ENCODE results near the gene CAMK1D.

Gene CAMK1D

GRCh38 chr10:12758271-12758670, 408.9 kb downstream of the CAMK1D start:
- DNase-seq (ENCODE audit: low read depth in 2 of 2), result no peak

DNA sequence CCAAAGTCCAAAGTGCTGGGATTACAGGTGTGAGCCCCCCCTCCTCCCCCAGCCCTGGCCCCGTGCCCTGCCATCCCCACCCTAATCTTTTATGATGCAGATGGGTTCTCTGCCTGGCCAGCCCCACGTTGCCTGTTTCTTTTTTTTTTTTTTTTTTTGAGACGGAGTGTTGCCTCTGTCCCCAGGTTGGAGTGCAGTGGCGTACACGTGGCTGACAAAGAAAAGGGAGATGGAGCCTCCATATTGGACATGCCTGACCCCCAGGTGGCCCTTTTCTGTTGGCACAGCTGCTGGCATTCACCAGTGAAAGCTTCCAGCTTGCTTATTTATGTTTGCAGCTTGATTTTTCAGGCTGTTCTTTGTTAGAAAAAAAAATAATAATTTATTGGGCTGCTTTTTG, 416.9 kb downstream of the CAMK1D start:
- DNase-seq (ENCODE audit: low read depth in 2 of 2), result no peak

DNA sequence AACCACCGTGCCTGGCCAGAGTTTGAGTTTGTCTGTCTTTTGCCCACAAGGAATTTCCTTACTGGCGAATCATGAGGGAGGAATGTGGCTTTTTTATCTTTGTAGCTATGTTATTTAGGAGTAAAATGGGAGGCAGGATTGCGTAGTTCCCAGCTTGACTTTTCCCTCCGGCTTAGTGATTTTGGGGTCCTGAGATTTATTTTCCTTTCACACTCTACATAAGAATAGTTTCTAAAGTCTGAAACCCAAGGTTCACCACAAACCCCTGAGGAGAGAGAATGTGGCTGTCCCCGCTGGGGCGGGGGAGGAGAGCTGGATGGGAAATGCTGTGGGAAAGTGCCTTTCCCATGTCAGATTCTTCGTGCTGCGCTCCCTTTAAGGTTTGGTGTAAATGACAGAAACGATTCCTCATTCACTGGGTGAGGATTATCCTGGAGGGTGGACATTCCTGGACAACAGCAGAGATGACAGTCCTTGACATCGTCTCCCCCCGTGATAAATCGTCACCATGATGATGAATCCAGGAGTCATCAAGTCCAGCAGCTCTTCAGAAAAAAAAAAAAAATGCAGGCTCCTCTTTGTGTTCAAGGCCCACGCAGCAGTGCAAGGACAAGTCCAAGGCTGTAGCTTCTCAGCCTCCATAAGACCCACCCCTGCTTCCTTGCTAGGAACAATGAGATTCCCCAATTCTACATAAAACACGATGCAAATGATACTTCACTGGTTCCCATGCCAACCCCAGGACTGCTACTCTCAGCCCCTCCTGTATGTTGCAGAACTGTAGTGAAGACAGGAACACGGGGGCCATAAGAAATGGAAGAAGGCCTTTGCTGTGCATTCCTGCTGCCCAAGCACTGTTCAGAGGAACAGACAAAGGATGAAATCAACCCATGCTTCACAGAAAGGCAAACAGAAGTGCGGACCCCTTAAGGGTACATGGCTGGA, 419.1 kb downstream of the CAMK1D start:
- no peak for DNase-seq (ENCODE audit: low read depth in 2 of 2)

GRCh38 chr10:12769323-12770044, 420.1 kb downstream of the CAMK1D start:
- no peak for DNase-seq (ENCODE audit: low read depth in 2 of 2)

DNA sequence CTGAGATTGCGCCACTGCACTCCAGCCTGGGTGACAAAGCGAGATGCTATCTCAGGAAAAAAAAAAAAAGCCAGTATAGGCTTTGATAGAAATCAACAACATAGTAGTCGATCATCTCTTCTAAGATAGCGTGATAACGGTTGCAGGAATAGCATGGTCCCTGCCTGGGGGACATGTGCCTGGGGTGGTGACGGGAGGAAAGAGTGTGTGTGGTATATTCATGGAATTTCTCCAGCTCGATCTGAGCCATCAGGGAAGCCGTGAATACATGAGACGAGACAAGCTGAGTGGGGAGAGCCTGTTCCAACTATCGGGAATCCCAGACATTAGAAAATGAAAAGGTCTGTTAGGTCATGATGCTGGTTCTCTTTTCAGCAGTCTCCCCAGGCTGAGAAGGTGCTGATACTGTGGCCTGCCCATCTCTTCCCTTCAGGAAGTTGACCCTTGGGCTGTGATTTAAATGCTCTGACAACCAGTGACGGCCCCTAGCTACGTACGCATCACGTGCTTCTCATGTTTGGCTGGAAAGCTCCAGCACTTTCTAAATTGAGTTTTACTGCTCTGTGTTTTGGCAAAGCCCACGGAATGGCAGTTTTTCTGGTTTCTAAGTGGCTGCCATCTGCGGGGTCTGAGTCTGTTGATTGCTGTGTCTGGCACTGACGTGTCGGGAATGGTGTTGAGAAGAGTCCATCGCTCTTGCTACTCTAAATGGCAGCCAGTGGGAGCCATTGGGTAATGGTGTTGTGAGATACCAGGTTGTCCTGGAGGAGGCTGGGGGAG, 422.8 kb downstream of the CAMK1D start:
- no peak for DNase-seq (ENCODE audit: low read depth in 2 of 2)

DNA sequence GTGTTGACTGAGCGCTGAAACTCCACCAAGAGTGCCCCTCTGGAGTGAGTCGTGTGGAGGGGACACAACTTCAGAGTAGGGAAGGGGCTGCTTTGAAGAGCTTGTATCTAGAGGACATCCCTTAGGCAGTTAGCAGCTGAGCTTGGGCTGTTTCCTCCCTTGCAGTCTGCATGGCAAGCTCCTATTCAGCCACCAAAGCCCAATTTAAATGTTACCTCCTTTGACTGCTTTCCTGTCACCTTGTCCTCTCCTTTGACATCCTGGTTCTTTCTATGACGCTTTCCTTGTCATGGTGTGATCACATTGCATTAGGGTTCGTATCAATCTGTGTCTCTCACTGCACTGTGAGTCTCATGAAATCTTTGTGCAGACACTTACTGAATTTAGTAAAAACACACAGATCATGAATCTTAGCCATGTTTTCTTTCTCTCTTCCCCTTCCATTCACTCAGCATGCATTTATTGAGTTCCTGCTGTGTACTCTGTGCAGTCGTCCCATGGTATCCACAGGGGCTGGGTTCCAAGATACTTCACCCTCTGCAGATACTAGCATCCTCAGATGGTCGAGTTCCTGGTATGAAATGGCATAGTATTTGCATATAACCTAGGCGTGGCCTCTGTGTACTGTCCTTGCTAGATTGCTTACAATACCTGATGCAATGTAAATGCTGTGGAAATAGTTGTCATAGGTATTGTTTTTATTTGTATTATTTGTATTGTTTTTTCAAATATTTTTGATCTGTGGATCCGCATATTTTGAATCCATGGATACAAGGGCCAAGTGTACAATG, 423.6 kb downstream of the CAMK1D start:
- no peak for DNase-seq (ENCODE audit: low read depth in 2 of 2)

- no peak for DNase-seq (ENCODE audit: low read depth in 2 of 2)
Measured at GRCh38 chr10:12774204-12774894, 425.0 kb downstream of the CAMK1D start.

DNA sequence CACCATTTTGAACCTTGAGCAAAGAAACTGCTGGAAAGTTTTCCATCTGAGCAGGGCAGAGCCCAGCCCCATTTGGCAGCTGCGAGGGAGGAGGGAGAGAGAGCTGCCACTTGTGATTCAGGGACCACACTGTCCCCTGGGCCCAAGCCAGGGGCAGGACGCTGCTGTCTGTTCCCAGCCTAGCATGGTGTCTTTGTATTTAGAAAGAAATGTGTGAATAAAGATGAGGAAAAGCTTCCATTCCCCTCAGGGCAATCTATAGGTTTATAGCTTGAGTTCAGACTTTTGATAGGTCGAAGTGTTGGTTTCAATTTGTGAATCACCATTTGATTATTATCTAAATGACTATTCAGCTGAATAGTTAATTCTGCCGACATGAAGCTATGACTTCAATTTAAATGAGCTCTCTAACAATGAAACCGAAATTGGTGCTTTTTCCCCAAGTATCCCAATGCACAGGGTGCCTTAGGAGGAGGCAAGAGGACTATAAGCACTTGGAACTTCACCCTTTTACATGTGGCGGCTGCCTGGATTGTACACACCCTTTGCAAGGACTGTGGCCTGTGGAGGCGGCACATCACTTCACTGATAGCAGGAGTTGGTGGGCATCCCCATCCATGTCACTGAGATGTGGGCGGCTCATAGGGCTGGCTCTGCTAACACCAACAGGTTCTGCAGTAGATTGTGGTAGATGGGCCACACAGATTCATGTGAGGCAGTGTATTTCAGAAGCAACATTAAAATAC, 428.7 kb downstream of the CAMK1D start:
- no peak for DNase-seq (ENCODE audit: low read depth in 2 of 2)

DNA sequence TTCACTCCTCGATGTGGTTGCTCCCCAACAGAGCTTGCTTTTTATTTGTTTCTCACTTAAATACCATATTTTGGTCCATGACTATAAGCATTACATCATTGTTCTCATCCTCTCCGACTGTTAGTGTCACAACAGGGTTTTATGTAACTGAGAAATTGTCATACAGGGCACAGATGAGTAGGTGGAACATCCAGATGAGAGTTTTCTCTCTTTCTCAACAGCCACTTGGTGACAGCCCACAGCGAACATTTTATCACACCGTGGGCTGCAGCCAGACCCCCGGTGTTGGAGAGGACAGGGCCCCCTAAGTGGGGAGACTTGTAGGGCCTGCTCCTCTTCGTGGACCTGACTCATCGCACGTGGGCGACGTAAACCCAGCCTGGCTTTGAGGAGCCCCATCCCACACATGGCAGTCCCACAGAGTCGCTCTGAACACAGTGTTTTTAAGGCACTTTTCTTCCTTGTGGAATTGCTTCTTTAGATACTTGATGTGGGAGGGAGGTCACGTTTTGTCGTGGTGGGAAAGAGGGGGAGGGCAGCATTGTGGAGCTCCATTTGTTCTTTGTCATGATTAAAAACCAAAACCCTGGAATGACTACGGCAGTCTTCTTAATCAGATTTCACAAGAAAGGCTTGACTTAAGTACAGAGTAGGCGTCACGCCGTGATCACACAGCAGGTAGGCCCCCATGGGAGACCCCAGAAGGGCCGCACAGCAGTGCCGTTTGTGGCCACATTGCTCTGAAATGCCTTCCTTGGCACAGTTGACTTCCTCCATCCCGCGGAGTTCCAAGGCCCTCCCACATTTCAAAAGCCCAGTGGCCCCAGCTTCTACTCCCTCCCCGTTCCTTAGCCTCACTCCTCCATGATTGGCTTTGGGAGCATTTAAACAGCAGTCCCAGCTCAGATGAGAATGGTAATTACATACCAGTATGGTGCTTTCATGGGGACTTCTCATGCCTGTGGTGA, 431.6 kb downstream of the CAMK1D start:
- DNase-seq (ENCODE audit: low read depth in 2 of 2), result no peak

- no peak for DNase-seq (ENCODE audit: low read depth in 2 of 2)
Measured at GRCh38 chr10:12781976-12782375, 432.6 kb downstream of the CAMK1D start.

DNA sequence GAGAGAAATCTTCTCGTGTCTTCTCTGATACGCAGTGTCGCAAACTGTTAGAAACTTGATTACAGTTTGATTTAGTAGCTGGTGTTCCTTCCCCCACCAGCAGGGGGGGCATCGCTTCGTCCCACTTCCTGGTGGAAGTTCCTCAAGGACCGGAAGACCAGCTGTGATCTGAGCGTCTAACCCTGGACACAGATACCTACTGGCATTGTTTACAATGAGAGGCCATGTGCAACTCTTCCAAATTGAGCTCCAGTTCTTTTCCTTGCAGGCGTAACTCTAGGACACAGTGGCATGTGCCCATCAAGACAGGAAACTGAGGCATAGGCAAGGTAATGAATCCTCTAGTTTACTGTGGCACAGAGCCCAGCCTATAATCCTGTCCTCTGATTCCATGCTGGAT, 433.2 kb downstream of the CAMK1D start:
- peak in 1 of 2 donors; percentile 3 for DNase-seq (ENCODE audit: low read depth in 2 of 2)

DNA sequence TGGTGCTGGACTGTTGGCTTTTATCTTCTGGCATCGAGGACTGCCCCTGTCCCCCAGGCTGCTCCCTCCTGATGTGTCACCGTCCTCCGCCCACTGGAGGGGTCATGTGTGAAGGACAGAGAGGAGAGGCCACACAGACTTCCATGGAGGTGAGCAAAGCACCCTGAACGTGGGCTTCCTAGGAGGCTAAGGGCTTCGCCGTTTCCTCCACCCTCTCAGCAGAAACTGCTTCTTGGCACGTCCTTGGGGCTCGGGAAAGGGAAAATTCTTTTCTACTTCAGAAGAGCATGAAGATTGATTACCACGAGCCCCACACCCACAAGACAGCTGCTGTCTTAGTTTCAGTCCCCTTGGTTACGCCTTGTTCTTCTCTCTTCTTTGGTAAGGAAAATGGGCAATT, 433.9 kb downstream of the CAMK1D start:
- DNase-seq (ENCODE audit: low read depth in 2 of 2), result no peak

- no peak for DNase-seq (ENCODE audit: low read depth in 2 of 2)
Measured at GRCh38 chr10:12784646-12785045, 435.3 kb downstream of the CAMK1D start.

GRCh38 chr10:12785415-12785831, 436.1 kb downstream of the CAMK1D start:
- no peak for DNase-seq (ENCODE audit: low read depth in 2 of 2)

DNA sequence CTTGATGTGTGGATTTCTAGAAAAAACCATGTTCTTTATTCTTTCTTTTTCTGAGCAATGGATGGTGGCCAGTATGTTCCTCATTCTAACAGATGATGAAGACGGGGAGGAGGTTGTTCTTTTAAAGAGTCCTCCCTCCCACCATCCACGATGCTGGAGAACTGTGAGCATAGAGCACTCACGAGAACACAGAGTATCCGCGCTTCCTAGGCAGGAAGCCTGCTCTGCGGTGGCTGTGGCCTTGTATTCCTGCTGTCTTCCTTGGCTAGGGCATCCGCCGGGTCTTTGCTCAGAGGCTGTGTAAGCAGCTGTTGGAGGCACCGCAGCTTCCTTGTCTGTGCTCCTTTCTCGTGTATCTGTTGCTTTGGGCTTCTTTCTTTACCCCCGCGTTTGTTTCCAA, 437.9 kb downstream of the CAMK1D start:
- DNase-seq (ENCODE audit: low read depth in 2 of 2), result no peak

DNA sequence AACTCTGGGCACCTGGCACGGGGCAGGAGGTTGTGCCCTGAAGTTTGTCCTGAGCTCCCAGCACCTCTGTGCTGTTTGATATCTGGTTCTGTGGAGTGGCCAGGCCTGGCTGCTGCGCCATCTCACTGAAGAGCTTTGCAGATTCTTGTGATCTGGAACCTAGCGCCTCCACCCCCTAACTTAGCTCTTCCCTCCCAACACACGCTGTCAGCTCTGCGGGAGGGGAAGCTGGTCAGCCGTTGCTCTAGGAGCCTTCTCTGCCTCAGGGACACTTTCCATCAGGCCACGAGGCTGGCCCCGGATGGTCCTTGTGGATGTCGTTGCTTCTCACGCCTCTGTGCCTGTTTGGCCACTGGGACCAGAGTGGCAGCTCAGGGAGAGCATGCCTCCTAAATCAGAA, 438.9 kb downstream of the CAMK1D start:
- no peak for DNase-seq (ENCODE audit: low read depth in 2 of 2)

DNA sequence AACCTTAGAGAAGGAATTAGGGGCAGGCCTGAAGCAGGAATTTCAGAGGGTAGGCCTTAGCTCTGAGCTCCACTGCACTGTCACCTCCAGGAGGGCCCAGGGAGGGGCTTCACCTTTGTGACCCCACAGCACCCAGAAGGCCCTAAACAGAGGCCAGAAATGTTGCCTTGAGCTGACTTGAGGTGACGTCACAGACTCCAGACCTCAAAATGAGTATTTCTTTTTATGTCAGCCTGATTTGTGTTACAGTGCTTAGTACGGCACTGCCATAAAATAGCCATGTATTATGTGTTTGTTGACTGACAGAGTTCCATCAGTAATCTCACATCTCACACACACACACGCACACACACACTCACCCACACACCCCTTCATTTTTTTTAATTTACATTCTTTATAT, 440.9 kb downstream of the CAMK1D start:
- no peak for DNase-seq (ENCODE audit: low read depth in 2 of 2)

DNA sequence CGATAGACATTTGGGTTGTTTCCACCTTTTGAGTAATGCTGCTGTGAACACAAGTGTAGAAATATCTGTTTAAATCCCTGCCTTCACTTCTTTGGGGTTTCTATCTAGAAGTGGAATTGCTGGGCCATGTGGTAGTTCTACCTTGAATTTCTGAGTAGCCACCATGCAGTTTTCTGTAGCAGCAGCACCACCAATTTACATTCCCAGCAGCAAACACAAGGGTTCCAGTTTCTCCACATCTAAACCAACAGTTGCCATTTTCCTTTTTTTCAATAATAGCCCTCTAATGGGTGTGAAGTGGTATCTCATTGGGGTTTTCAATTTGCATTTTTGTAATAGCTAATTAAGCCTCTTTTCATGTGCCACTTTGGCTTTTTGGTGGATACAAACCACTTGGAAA, 442.4 kb downstream of the CAMK1D start:
- DNase-seq (ENCODE audit: low read depth in 2 of 2), result no peak

Measured in stimulated activated CD8-positive, alpha-beta memory T cell treated with anti-CD3 and anti-CD28 coated beads, Interleukin-7, amount 100 ng/mL, for 4 hours (primary cell).